GM18873 (cell line): ENCODE results near the gene NXT1.

Experiments used
- ATAC-seq: cut with Tn5 transposase; IDR thresholded peaks from one replicate; pipeline ENCODE4 v1.9.1; 2021; ENCODE audit warnings: mild to moderate bottlenecking, moderate library complexity, moderate number of reproducible peaks; ENCODE audit not compliant: unreplicated experiment, low FRiP score

NXT1 gene

GRCh38 chr20:23386304-23387117 is 35.9 kb downstream of the NXT1 start:
- ATAC-seq: no peak

GRCh38 chr20:23387118-23387443 is 36.5 kb downstream of the NXT1 start:
- ATAC-seq: no peak

- no peak for ATAC-seq
Measured at GRCh38 chr20:23390091-23390774, 39.6 kb downstream of the NXT1 start.

GRCh38 chr20:23391707-23392310 is 41.2 kb downstream of the NXT1 start:
- no peak for ATAC-seq

- no peak for ATAC-seq
Measured at GRCh38 chr20:23393996-23394775, 43.6 kb downstream of the NXT1 start.

GRCh38 chr20:23396950-23397627 is 46.5 kb downstream of the NXT1 start:
- ATAC-seq: no peak

- ATAC-seq: no peak
Measured at GRCh38 chr20:23397961-23398360, 47.4 kb downstream of the NXT1 start.

GRCh38 chr20:23399568-23400241 is 49.1 kb downstream of the NXT1 start:
- no peak for ATAC-seq

GRCh38 chr20:23401051-23401450 is 50.5 kb downstream of the NXT1 start:
- no peak for ATAC-seq

GRCh38 chr20:23403751-23404150 is 53.2 kb downstream of the NXT1 start:
- ATAC-seq: no peak

GRCh38 chr20:23404196-23404595 is 53.6 kb downstream of the NXT1 start:
- no peak for ATAC-seq
